Heart right ventricle (tissue), 16 donors: ENCODE measurements around the gene DRD4. TPM values are rescaled to one million over a fixed set of nuclear protein-coding genes. Genes with fewer than 3 reads are reported as not detected.
"Not testable (repeated sequence)": the region's sequence is repeated elsewhere in the genome, so short reads cannot be mapped to it uniquely, and the experiment has no call there.

Experiments
- ATAC-seq, 8 donors: fragments of 200-7000 bp; cut with Tn5 transposase; one replicate each; pipeline ENCODE4 v1.9.1; 2020; ENCODE audit warnings: mild to moderate bottlenecking in 8 of 8, moderate library complexity in 8 of 8, moderate number of reproducible peaks in 1 of 8
- DNase-seq, 2 donors: peaks; one replicate each; pipeline ENCODE4 v3.0.0-alpha.2; 2020
- H3K27ac ChIP-seq, 10 donors: fragments of 200-600 bp; sonication (generic) in 2 of 10; one replicate each; pipeline versions ENCODE4 v1.5.0 to v1.8.0; 2020 to 2022; ENCODE audit warnings: mild to moderate bottlenecking in 3 of 10
- H3K27me3 ChIP-seq, 7 donors: fragments of 200-600 bp; one replicate each; pipeline ENCODE4 v1.8.0; 2021 to 2022; ENCODE audit warnings: mild to moderate bottlenecking in 2 of 7
- H3K36me3 ChIP-seq, 9 donors: fragments of 200-600 bp; sonication (generic) in 1 of 9; one replicate each; pipeline versions ENCODE4 v1.5.0 to v1.8.0; 2020 to 2022; ENCODE audit warnings: mild to moderate bottlenecking in 2 of 9
- H3K4me1 ChIP-seq, 9 donors: fragments of 200-600 bp; sonication (generic) in 1 of 9; one replicate each; pipeline versions ENCODE4 v1.5.0 to v1.8.0; 2020 to 2022; ENCODE audit warnings: mild to moderate bottlenecking in 4 of 9
- H3K4me3 ChIP-seq, 10 donors: fragments of 200-600 bp; sonication (generic) in 2 of 10; one replicate each; pipeline versions ENCODE4 v1.5.0 to v1.8.0; 2020 to 2022; ENCODE audit warnings: mild to moderate bottlenecking in 7 of 10, moderate library complexity in 2 of 10
- H3K9me3 ChIP-seq, 11 donors: fragments of 200-600 bp in 10 of 11; sonication (generic) in 2 of 11; one replicate each; pipeline versions ENCODE4 v1.5.0 to v1.8.0; 2013 to 2022; ENCODE audit warnings: mild to moderate bottlenecking in 2 of 11, control low read depth in 1 of 11, moderate library complexity in 1 of 11
- CTCF ChIP-seq, 9 donors: fragments of 200-600 bp; sonication (generic) in 2 of 9; IDR thresholded peaks; one replicate each; pipeline versions ENCODE4 v1.5.0 to v1.8.0; 2021 to 2022; ENCODE audit warnings: antibody characterized with exemption in 9 of 9, mild to moderate bottlenecking in 5 of 9, moderate library complexity in 1 of 9
- WGBS, 2 donors: extraction: QIAGEN DNeasy Blood & Tissue Kit; methylation state at CpG; one replicate each; pipeline ENCODE4 v1.1.7; 2013; ENCODE audit warnings: inconsistent platforms in 1 of 2; 5-methylcytosine and 5-hydroxymethylcytosine counted together
- intact Hi-C, 10 donors: fragments of 100-400 bp; cut with DNase I; formaldehyde crosslinking; loops; one replicate each; pipeline versions ENCODE4 v1.11.1 to v1.14.2; 2022
- polyA plus RNA-seq, 2 donors: library from polyadenylated mRNA; stranded (reverse); fragments of 200-250 nt; gene quantifications; one replicate each; pipeline ENCODE4 v1.2.3, GENCODE V29; 2013
- total RNA-seq, 10 donors: library from RNA; stranded (reverse); fragmentation: NEBNext Ultra II Directional in 3 of 10; extraction: Animal tissue kit (Norgen Biotek cat#: 25700) in 3 of 10; gene quantifications; one replicate each; pipeline versions ENCODE4 v1.2.1 to v1.2.4, GENCODE V29; 2021 to 2023
- donor health status: Arrhythmogenic right ventricular cardiomyopathy.
- donor health status: ischemic (EF 13 %, LVEDD 7.1; RV severe dilation, severe dysfunction).
- donor health status: healthy with polysubstance abuse.
- donor health status: DM: no; HTN: yes; CAD: no.
- donor health status: DM: no; HTN: no; CAD: no.
- donor health status: ischemic (EF 25% LVEDD 6.9; RV normal size, moderate dysfunction).
- donor health status: ischemic (EF 25% LVEDD 5.7; RV mildly dilated, moderate dysfunction).
- donor health status: healthy.
- donor health status: DM: yes; HTN: yes; CAD: no.
- donor health status: Ischemic cardiomyopathy.
- donor health status: ischemic (EF 35%, LVEDD 5.7; RV mildly dilated, moderate dysfunction).
- donor health status: nonischemic (EF 11% LVEDD 7.7; RV severe dilation, severe dysfunction).
- donor health status: DM: yes; HTN: yes; CAD: no.
- donor health status: PGD.
- donor health status: ischemic (EF 29% LVEDD 5.4; RV normal size, mild dysfunction).
- donor health status: nonischemic (EF 23%, LVEDD 6.1; RV moderate dilation, normal function).

Gene DRD4
- total and polyA plus RNA-seq, 12 donors = 0.09 to 0.72 (median 0.49) TPM; not detected in 5

- no peak for TF ChIP-seq CTCF (IDR thresholded peaks at IDR 0.05)
- peaks cover 0 to 70% (median 0%) of the 10 kb centered on the region in 9 donors for H3K36me3 ChIP-seq
- no peaks in the 10 kb centered on the region for H3K27me3 ChIP-seq
- H3K27ac ChIP-seq = no peak overlapping the region
- H3K4me1 ChIP-seq = no peaks in the 10 kb centered on the region
- intact Hi-C loops = no loop called here
- no peaks in the 10 kb centered on the region for H3K9me3 ChIP-seq
- 96 to 97% methylated on average over 10 of the region's 10 CpGs for WGBS, 2 donors
- no peak for DNase-seq
- H3K4me3 ChIP-seq = no peak overlapping the region
- ATAC-seq = no peak
Measured at GRCh38 chr11:650482-650881, 13.4 kb downstream of the DRD4 start.

- H3K27ac ChIP-seq, H3K4me3 ChIP-seq, H3K9me3 ChIP-seq, DNase-seq, intact Hi-C loops, H3K27me3 ChIP-seq, H3K4me1 ChIP-seq, ATAC-seq: not testable (repeated sequence)
- peaks cover 0 to 83% (median 0%) of the 10 kb centered on the region in 9 donors for H3K36me3 ChIP-seq
- WGBS, 2 donors = 90 to 93% methylated on average over 14 of the region's 14 CpGs
Measured at GRCh38 chr11:653136-653535, 16.1 kb downstream of the DRD4 start.

GRCh38 chr11:653837-654236 lies 16.8 kb downstream of the DRD4 start:
- no peaks in the 10 kb centered on the region for H3K9me3 ChIP-seq
- H3K36me3 ChIP-seq = peaks cover 0 to 83% (median 0%) of the 10 kb centered on the region in 9 donors
- DNase-seq (no peak), ATAC-seq (no peak)
- H3K27me3 ChIP-seq = no peaks in the 10 kb centered on the region
- no peak overlapping the region for H3K4me3 ChIP-seq
- H3K4me1 ChIP-seq = no peaks in the 10 kb centered on the region
- no peak for TF ChIP-seq CTCF (IDR thresholded peaks at IDR 0.05)
- 88 to 93% methylated on average over 15 of the region's 15 CpGs for WGBS, 2 donors
- intact Hi-C loops = no loop called here
- H3K27ac ChIP-seq = no peak overlapping the region

- intact Hi-C loops, H3K4me3 ChIP-seq, H3K27ac ChIP-seq, DNase-seq, H3K9me3 ChIP-seq, ATAC-seq, H3K4me1 ChIP-seq, H3K27me3 ChIP-seq: not testable (repeated sequence)
- H3K36me3 ChIP-seq = peaks cover 0 to 85% (median 0%) of the 10 kb centered on the region in 9 donors
- WGBS, 2 donors = 89 to 96% methylated on average over 12 of the region's 12 CpGs
Measured at GRCh38 chr11:654444-654843, 17.4 kb downstream of the DRD4 start.

GRCh38 chr11:655036-655726 lies 18.1 kb downstream of the DRD4 start:
- H3K9me3 ChIP-seq = no peaks in the 10 kb centered on the region
- no peak overlapping the region for H3K27ac ChIP-seq
- intact Hi-C loops = no loop called here
- ATAC-seq (no peak), DNase-seq (no peak)
- no peaks in the 10 kb centered on the region for H3K27me3 ChIP-seq
- WGBS, 2 donors = 93 to 94% methylated on average over 30 of the region's 30 CpGs
- peaks cover 0 to 85% (median 0%) of the 10 kb centered on the region in 9 donors for H3K36me3 ChIP-seq
- no peak for TF ChIP-seq CTCF (IDR thresholded peaks at IDR 0.05)
- H3K4me1 ChIP-seq = no peaks in the 10 kb centered on the region
- H3K4me3 ChIP-seq = no peak overlapping the region
